EL (cell line): ENCODE data around the gene ABHD12B.
"Not testable (repeated sequence)": the region's sequence is repeated elsewhere in the genome, so short reads cannot be mapped to it uniquely, and the experiment has no call there.

Source experiments
- DNase-seq: peaks from one replicate; pipeline ENCODE4 v3.0.0-alpha.2; 2016

ABHD12B gene

GRCh38 chr14:50839691-50840090 lies 32.2 kb upstream of the ABHD12B start:
- DNase-seq = no peak

GRCh38 chr14:50844391-50844790 lies 27.5 kb upstream of the ABHD12B start:
- DNase-seq = peak; percentile 58

GRCh38 chr14:50845166-50845565 lies 26.7 kb upstream of the ABHD12B start:
- no peak for DNase-seq

- DNase-seq = peak; percentile 95
These were observed 25.5 kb upstream of the ABHD12B start for GRCh38 chr14:50846226-50846880.

GRCh38 chr14:50853891-50854290 lies 18.0 kb upstream of the ABHD12B start:
- no peak for DNase-seq

DNA sequence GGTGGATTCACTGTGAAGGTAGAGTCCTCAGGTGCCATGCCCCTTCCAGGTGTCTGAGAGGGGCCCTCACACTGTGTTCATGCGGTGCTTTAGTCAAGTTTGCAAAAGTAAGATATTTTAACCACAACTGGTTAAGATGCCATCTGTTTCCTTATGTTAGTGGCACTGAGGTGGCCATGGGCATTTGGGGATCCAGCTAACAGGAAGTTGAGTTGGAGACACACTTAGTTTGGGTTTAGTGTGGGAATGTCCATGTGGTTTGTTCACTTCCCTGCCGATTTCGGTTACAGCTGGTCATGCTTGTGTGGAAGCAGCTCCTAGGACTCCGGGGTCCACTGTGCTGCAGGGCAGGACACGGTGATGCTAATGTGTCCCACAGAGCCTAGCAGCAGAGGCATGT lies 17.3 kb upstream of the ABHD12B start:
- no peak for DNase-seq

DNA sequence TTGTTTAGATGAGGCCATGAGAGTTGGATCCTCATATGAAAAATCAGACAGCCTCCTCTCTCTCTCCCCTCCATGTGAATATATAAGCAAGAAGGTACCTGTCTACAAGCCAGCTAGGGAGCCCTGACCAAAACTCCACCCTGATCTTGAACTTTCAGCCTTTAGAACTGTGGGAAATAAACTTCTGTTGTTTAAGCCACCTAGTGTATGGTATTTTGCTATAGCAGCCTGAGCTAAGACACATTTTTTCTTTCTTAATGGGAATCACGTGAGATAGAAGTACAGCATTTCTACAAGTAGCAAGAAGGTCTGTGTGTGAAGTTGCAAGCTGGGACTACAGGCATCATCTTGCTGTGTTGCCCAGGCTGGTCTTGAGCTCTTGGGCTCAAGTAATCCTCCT lies 16.3 kb upstream of the ABHD12B start:
- DNase-seq = peak; percentile 35

DNA sequence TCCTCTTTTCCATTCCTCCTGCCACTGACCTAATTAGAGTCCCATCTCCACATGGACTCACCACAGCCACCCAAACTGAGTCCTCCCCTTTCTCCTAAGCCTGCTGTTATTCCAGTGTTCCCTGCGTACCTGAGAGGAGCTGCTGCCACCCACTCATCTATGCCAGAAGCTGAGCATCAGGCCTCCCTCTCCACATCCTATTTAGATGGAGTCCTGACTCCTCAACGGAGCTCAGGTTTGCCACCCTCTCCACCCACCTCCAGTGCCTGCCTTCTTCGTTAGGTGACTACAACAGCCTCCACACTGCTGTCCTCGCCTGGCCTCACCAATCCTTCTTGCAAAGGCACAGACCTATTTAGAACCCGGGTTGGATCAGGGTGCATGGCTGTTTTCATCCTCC lies 15.2 kb upstream of the ABHD12B start:
- no peak for DNase-seq

DNA sequence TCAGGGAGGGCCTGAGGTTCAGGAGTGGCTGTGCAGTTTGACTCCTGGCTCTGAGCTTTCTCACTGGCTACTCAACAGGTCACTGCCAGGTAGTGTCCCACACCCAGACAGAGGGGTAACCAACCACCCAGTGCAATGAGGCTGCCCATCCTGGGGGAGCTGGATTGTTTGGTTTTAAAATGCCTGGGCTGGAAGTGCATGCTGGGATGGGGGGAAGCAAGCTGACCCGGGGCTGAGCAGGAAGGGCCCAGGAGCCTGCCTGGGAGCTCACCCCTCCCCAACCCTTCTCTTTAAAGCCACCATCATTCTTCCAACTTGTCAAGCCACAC lies 12.6 kb upstream of the ABHD12B start:
- DNase-seq = no peak

DNA sequence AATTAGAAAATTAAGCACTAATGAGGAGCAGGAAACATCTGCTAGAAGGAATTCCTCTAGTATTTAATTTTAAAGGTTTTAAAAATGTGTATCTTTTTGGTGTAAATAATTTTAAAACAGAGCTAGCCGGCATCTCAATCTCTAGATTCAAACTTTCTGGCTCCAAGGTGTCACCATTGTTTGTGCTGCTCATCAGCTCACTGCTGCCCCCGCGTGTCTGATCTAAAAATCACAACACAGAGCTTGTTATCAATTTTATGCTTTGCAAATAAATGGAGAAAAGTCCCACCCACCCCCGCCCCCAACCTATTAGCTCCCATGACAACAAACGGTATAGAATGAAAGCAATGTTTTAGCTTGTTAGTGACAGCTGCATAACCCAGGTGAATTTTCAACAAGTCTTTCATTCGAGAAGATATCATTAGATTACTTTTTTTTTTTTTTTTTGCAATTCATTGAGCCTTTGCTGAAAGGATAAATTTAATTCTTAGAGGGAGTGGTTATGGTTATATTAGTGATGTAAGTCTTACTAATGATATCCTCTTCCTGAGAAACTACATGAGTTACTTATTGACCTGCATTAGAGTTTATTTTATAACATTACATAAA lies 11.3 kb upstream of the ABHD12B start:
- DNase-seq = peak; percentile 85

- DNase-seq = no peak
These were observed 9.8 kb upstream of the ABHD12B start for GRCh38 chr14:50862036-50862570.

- DNase-seq = no peak
These were observed 7.6 kb upstream of the ABHD12B start for GRCh38 chr14:50864237-50864636.

GRCh38 chr14:50864946-50865345 lies 6.9 kb upstream of the ABHD12B start:
- DNase-seq = no peak

- DNase-seq = peak; percentile 23
These were observed 6.3 kb upstream of the ABHD12B start for GRCh38 chr14:50865391-50866076.

DNA sequence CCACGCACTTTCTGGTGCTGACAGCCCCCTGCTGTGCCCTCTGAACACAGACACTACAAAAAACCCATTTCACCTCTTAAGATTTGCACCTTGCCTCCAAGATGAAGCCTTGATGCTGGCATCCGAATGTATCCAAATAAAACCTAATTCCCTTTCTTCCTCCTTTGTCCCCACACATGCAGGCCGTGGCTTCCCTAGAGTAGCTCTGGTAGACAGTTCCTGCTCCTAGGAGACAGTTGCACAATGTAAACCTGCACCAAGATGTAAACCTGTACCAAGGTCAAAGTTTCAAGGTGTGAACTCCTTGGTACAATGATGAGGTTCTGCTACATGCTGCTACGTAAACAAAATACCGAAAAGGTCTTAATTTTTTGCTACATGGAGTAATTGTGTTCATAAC lies 625 bp upstream of the ABHD12B start:
- no peak for DNase-seq

DNA sequence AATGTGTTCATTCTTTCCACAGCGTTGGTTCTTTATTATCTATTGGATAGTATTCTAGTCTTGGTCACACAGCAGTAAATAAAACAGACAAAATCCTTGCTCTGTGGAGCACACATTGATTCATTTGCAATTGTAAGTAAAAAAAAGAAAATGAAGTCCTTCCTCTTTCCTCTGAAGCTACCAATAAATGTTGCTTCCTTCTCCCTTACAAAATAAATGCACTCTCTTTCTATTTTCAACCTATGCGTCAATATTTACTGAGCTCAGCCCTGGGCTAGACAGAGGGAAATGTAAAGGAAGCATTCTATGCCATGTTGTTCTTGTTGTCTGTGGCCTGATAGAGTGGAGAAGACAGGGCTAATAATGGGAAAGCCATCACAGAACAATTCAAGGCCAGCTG lies 2.9 kb downstream of the ABHD12B start:
- DNase-seq = no peak

DNA sequence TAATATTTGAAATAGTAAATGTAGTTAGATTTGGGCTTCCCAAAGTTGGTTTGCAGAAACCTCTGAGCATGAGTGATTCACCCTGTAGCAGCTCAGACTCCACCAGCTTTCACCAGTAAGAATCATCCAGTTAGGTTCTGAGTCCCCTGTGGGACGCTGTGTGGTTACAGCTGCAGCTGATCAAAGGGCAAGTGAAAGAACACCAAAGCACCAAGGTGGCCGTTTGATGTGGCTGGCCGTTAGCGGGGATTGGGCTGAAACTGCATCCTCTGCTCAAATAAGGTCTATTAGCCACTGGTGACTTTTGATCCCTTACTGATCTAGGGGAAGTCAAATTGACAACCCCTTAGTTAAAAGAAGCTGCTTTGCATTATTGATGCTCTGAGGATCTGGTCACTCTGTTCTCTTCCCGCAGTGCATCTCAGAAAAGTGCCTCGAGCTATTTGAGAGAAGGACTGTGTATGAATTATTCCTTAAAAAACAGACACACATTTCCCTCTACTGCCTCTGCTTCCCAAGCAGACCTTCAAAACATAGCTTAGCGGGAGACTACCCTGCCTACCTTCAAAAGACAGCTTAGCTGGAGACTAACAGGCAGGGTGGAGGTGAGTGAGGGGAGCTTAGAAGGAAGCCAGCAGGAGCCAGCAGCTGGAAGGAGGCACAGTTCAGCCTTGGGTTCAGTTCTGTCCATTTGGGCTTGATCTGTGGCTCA lies 3.7 kb downstream of the ABHD12B start:
- DNase-seq = peak; percentile 42

DNA sequence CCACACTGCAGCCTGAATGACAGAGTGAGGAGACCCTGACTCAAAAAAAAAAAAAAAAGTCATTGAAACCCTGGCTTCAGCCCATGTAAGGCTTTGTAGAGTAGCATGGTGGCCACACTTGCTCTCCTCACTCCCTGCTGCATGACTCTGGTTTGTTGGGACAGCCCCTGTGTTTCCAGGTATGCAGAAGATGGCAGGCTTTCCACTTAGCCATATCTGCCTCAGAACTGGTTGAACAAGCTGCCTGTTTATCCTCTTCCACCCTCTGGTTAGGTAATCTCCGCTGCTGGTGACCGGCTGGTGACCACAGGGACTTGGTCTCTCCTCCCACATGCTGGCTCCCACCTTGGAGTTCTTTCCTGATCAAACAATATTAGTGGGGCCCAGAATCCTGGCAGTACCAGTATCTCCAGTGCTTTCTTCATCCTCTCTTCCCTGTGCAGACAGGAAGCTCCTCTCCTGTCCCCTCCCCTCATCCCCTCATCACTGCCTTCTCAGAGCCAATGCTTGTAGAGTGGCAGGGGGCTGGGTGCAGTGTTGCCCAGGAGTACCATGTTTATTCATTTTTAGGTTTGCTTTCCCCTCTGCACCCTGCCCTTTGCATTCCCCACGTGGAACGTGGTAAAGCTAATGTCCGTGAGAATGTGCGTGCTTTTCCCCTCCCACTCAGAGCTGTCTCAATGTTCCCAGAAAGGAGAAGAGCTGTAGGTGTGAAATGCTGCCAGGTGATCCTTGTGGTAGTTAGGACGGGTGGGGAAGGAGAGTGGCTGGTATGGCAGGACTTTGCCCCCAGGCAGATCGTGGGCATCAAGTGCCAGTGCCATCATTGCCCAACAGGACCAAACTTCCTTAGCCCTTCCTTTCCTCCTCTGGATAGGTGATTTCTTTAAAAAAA lies 11.3 kb downstream of the ABHD12B start:
- DNase-seq = no peak

GRCh38 chr14:50883827-50884197 lies 12.0 kb downstream of the ABHD12B start:
- DNase-seq = no peak

DNA sequence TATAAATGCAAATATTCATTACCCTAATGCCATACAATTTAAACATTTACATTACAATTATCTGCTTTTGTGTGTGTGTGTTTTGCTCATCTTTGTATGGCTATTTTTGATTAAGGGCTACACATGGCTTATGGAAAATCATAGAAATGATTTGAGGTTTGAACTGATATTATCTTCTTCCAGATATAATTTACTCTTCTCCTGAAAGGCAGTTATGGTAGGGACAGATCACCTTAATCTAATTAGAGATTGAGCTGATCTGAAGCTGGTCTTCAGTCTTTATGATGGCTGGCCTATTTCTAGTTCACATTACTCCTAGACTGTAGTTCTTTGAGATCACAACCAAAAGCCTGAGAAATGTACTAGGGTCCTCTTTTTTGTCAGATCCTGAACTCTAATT lies 15.6 kb downstream of the ABHD12B start:
- no peak for DNase-seq

GRCh38 chr14:50892255-50892654 lies 20.4 kb downstream of the ABHD12B start:
- DNase-seq = no peak

GRCh38 chr14:50896421-50896820 lies 24.6 kb downstream of the ABHD12B start:
- DNase-seq = not testable (repeated sequence)

DNA sequence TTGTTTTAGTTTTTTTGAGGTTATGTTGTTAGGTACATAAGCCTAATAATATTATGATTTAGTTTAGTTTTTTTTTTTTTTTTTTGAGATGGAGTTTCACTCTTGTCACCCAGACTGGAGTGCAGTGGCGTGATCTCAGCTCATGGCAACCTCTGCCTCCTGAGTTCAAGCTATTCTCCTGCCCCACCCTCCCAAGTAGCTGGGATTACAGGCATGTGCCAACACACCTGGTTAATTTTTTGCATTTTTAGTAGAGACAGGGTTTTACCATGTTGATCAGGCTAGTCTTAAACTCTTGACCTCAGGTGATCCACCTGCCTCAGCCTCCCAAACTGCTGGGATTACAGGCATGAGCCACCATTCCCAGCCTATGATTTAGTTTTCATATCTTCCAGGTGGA lies 25.2 kb downstream of the ABHD12B start:
- DNase-seq = not testable (repeated sequence)
